Measurements from ENCODE around the gene BCL2A1. TPM values are rescaled to one million over a fixed set of nuclear protein-coding genes. Genes with fewer than 3 reads are reported as not detected.
"Not testable (repeated sequence)": the region's sequence is repeated elsewhere in the genome, so short reads cannot be mapped to it uniquely, and the experiment has no call there.

BCL2A1 gene
- total RNA-seq, 1 experiment from 2014 or later: 4.7 TPM

- intact Hi-C loops (cut with micrococcal nuclease; ENCODE audit: unreplicated experiment): no loop called here
- Histone ChIP-seq H3K4me3 (ENCODE audit: low read depth in 2 of 2, low read length in 2 of 2) (no peak overlapping the region), H3K27me3 (ENCODE audit: control insufficient read depth, insufficient read depth, low read length) (no peaks in the 10 kb centered on the region), H3K9me3 (ENCODE audit: control insufficient read depth, insufficient read depth, low read depth, low read length) (no peaks in the 10 kb centered on the region), H3K36me3 (ENCODE audit: control insufficient read depth, insufficient read depth, low read length) (no peaks in the 10 kb centered on the region), H3K27ac (ENCODE audit: low read length) (no peak overlapping the region), H3K4me1 (ENCODE audit: control insufficient read depth, insufficient read depth, low read length) (no peaks in the 10 kb centered on the region)
- ChIA-PET CTCF (no interaction called here), POLR2A (no interaction called here)
- ATAC-seq: no peak
- DNase-seq (ENCODE audit: low read depth, low spot score): no peak
- in situ Hi-C loops (cut with HindIII; ENCODE audit: low pct_unique_long_range_greater_than_20kb, low sequenced_read_pairs): no loop called here
- no TSS peak for BruUV-seq (replicated peaks)
- TF ChIP-seq, protein P1, sequence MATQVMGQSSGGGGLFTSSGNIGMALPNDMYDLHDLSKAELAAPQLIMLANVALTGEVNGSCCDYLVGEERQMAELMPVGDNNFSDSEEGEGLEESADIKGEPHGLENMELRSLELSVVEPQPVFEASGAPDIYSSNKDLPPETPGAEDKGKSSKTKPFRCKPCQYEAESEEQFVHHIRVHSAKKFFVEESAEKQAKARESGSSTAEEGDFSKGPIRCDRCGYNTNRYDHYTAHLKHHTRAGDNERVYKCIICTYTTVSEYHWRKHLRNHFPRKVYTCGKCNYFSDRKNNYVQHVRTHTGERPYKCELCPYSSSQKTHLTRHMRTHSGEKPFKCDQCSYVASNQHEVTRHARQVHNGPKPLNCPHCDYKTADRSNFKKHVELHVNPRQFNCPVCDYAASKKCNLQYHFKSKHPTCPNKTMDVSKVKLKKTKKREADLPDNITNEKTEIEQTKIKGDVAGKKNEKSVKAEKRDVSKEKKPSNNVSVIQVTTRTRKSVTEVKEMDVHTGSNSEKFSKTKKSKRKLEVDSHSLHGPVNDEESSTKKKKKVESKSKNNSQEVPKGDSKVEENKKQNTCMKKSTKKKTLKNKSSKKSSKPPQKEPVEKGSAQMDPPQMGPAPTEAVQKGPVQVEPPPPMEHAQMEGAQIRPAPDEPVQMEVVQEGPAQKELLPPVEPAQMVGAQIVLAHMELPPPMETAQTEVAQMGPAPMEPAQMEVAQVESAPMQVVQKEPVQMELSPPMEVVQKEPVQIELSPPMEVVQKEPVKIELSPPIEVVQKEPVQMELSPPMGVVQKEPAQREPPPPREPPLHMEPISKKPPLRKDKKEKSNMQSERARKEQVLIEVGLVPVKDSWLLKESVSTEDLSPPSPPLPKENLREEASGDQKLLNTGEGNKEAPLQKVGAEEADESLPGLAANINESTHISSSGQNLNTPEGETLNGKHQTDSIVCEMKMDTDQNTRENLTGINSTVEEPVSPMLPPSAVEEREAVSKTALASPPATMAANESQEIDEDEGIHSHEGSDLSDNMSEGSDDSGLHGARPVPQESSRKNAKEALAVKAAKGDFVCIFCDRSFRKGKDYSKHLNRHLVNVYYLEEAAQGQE (IDR thresholded peaks at IDR 0.05; ENCODE audit: insufficient read depth in 1 of 2, low read depth in 2 of 2, low read length in 1 of 2): no peak
- TF ChIP-seq, protein P2, sequence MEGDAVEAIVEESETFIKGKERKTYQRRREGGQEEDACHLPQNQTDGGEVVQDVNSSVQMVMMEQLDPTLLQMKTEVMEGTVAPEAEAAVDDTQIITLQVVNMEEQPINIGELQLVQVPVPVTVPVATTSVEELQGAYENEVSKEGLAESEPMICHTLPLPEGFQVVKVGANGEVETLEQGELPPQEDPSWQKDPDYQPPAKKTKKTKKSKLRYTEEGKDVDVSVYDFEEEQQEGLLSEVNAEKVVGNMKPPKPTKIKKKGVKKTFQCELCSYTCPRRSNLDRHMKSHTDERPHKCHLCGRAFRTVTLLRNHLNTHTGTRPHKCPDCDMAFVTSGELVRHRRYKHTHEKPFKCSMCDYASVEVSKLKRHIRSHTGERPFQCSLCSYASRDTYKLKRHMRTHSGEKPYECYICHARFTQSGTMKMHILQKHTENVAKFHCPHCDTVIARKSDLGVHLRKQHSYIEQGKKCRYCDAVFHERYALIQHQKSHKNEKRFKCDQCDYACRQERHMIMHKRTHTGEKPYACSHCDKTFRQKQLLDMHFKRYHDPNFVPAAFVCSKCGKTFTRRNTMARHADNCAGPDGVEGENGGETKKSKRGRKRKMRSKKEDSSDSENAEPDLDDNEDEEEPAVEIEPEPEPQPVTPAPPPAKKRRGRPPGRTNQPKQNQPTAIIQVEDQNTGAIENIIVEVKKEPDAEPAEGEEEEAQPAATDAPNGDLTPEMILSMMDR (IDR thresholded peaks at IDR 0.05): no peak
- no peak for TF ChIP-seq SIN3A (IDR thresholded peaks at IDR 0.05; ENCODE audit: borderline replicate concordance, insufficient read depth, low read depth, low read length)
- TF ChIP-seq POLR2AphosphoS5 (IDR thresholded peaks at IDR 0.05; ENCODE audit: low read depth, low read length): no peak
- no peak for TF ChIP-seq TCF7L2 (IDR thresholded peaks at IDR 0.05; ENCODE audit: low read depth, low read length)
Measured at GRCh38 chr15:80011596-80011995, 40.6 kb upstream of the BCL2A1 start.

DNA sequence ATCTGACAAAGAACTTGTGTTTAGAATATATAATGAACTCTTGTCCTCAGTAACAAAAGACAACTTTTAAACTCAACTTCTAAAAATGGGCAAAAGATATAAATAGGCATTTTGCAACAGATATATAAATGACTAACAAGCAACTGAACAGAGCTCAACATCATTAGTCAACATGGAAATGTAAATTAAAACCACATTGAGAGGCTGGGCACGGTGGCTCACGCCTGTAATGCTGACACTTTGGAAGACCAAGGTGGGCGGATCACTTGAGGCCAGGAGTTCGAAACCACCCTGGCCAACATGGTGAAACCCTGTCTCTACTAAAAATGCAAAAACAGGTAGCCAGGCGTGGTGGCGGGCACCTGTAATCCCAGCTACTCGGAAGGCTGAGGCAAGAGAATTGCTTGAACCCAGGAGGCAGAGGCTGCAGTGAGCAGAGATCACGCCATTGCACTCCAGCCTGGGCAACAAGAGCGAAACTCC is 40.1 kb upstream of the BCL2A1 start:
- H3K4me3 ChIP-seq (ENCODE audit: low read depth in 2 of 2, low read length in 2 of 2); POLR2A ChIA-PET; H3K27me3 ChIP-seq (ENCODE audit: control insufficient read depth, insufficient read depth, low read length); CTCF ChIA-PET; H3K4me1 ChIP-seq (ENCODE audit: control insufficient read depth, insufficient read depth, low read length); H3K36me3 ChIP-seq (ENCODE audit: control insufficient read depth, insufficient read depth, low read length); DNase-seq (ENCODE audit: low read depth, low spot score); H3K27ac ChIP-seq (ENCODE audit: low read length); intact Hi-C loops (cut with micrococcal nuclease; ENCODE audit: unreplicated experiment); BruUV-seq (replicated peaks); in situ Hi-C loops (cut with HindIII; ENCODE audit: low pct_unique_long_range_greater_than_20kb, low sequenced_read_pairs); H3K9me3 ChIP-seq (ENCODE audit: control insufficient read depth, insufficient read depth, low read depth, low read length); ATAC-seq: not testable (repeated sequence)

DNA sequence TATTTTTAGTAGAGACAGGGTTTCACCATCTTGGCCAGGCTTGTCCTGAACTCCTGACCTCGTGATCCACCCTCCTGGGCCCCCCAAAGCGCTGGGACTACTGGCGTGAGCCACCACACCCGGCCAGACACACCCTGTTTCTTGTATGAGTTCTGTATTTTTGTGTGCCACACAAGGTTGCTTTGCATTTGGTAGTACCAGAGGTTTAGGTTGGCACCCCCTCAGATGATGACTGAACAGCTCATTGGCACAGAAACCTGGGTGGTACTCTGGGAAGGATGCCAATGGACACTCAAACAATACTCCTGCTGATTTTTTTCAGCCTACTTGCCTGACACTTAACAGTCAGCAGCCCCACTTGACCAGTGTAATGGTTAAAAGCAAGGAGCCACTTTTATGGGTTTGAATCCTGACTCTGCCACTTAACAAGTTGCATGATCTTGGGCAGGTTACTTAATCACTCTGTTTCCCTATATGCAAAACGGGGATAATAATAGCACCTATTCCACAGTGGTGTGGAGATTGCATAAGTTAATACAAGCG is 39.2 kb upstream of the BCL2A1 start:
- intact Hi-C loops (cut with micrococcal nuclease; ENCODE audit: unreplicated experiment): no loop called here
- in situ Hi-C loops (cut with HindIII; ENCODE audit: low pct_unique_long_range_greater_than_20kb, low sequenced_read_pairs): no loop called here
- ATAC-seq (no peak), DNase-seq (ENCODE audit: low read depth, low spot score) (no peak)
- no peak for TF ChIP-seq SIN3A (IDR thresholded peaks at IDR 0.05; ENCODE audit: borderline replicate concordance, insufficient read depth, low read depth, low read length)
- TF ChIP-seq, protein P2 (IDR thresholded peaks at IDR 0.05): no peak
- TF ChIP-seq, protein P1 (IDR thresholded peaks at IDR 0.05; ENCODE audit: insufficient read depth in 1 of 2, low read depth in 2 of 2, low read length in 1 of 2): no peak
- TF ChIP-seq TCF7L2 (IDR thresholded peaks at IDR 0.05; ENCODE audit: low read depth, low read length): no peak
- TF ChIP-seq POLR2AphosphoS5 (IDR thresholded peaks at IDR 0.05; ENCODE audit: low read depth, low read length): no peak
- no peaks in the 10 kb centered on the region for H3K27me3 ChIP-seq (ENCODE audit: control insufficient read depth, insufficient read depth, low read length)
- H3K4me3 ChIP-seq (ENCODE audit: low read depth in 2 of 2, low read length in 2 of 2): no peak overlapping the region
- no peaks in the 10 kb centered on the region for H3K36me3 ChIP-seq (ENCODE audit: control insufficient read depth, insufficient read depth, low read length)
- no peaks in the 10 kb centered on the region for H3K4me1 ChIP-seq (ENCODE audit: control insufficient read depth, insufficient read depth, low read length)
- POLR2A ChIA-PET: no interaction called here
- no peak overlapping the region for H3K27ac ChIP-seq (ENCODE audit: low read length)
- BruUV-seq (replicated peaks): no TSS peak
- CTCF ChIA-PET: interaction anchor here (0.6 kb wide), 1 partner anchor 166 kb away, joined by 3 read pairs; no protein-coding TSS in a partner anchor
- no peaks in the 10 kb centered on the region for H3K9me3 ChIP-seq (ENCODE audit: control insufficient read depth, insufficient read depth, low read depth, low read length)
